NK-92 (cell line): ENCODE results near the gene NINJ1.

Source experiments
- DNase-seq: peaks from one replicate; lab custom pipeline; 2025; ENCODE audit not compliant: unreplicated experiment; lab: John Stamatoyannopoulos, UW

Gene NINJ1

DNA sequence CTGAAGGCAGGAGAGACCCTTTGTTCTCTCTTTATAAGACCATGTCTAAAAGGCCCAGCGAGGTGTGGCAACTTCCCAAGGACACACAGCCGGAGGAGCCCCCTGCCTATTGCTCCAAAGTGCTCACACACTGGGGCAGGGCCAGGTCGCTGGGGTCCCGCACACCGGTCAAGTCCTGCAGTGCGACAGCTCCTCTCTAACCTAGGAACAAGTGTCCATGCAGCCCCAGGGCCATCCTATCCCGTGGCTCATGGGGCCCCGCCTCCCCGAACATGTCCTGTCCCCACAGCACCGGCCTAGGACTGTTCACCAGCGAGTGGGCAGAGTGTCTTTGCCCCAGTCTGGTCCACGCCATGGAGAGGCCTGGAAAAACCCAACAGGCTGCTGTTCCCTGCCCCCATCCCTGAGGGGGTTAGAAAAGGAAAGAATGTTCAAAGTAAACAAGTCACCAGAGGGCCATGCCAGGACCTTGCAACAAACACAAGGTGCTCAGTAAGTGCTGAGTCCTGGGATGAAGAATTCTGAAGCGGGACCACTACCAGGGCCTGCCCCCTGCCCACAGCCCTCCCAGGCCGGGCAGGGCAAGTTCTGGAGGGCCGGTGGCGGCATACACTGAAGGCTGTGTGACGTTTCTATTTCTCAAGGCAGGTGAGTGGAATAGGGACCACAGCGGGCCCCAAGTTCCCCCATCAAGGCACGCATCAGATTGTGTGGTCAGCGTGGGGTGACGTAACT is 938 bp downstream of the NINJ1 start:
- DNase-seq: no peak

DNA sequence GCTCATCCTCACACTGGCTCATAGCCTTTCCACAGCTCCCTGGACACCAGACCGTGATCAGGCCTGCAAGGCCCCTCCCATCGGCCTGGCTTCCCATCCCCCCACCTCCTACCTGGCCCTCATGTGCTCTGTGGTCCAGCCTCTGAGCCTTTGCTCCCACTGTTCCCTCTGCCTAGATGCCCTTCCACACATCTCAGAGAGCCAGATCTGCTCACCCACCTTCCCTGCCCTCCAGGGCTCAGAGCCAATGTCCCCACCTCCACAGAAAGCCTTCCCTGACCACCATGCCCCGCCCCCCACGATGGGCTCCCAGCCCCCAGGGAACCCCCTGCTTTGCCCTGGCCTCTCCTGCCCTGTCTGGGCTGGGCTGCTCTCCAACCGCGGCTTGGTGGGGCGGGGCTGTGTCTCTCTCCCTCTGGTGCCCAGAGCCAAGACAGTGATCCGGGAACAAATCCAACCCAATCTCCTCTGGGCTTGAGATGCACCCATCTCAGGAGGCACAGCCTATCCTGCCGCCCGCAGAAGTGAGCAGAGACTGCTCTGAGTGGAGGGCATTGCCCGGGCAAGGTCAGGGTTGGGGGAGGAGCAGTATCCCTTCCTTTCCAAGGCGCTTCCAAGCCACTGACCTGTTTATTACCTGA is 1.6 kb downstream of the NINJ1 start:
- DNase-seq: no peak

DNA sequence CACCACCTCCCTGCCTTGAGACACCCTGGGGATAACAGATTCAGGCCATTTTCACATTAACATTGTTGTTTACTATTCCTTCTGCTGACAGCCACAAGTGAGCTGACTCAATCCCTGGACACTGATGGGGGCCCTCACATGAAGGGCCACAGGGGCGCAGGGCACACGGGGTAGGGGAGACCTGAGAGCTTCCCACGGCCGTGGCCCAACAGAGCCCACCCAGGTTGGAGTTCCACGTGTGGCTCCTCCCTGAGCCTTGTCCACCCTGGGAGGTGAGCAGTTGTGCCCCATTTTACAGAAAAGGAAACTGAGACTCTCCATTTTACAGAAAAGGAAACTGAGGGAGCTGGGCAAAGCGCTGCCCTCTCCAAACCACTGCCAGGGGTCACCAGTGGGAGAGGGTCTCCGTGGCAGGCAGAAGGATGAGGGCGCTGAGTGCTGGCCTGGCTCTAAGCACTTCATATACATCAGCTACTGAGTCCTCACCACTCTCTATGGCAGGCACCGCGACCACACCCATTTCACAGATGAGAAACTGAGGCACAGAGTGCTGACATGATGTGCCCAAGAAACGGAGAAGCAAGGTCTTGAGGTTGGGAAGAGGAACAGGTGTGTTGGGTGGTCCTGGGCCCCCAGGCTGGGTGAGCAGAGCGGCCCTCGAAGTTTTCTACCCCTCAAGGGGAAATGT is 2.3 kb downstream of the NINJ1 start:
- DNase-seq: no peak

DNA sequence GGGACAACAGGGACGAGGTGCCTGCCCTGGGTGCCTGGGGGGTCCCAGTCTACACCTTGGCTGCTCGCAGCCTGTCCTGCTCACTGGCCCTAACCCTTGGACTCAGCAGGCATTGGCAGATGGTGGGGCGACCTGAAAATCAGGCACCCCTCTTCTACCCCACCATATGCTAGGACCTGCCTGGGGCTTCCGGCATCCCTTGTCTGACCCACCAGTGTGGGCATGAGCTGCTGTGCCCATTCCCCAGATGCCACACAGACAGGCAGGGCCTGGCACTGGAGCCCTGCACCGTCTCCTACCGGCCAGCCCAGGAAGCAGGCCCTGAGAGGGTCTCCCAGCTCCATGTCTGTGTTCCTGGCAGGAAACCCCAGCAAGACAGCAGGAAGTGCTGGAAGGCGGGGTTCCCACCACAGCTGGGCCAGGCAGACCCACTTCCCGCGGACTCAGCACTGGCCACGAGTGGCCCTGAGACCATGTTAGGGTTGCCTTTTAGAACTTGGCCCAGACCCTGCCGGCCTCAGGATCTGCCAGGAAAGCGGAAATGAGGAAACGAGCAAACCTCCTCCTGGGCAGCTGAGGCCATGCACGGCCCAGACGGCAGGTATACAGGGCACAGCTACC is 3.1 kb downstream of the NINJ1 start:
- no peak for DNase-seq

DNA sequence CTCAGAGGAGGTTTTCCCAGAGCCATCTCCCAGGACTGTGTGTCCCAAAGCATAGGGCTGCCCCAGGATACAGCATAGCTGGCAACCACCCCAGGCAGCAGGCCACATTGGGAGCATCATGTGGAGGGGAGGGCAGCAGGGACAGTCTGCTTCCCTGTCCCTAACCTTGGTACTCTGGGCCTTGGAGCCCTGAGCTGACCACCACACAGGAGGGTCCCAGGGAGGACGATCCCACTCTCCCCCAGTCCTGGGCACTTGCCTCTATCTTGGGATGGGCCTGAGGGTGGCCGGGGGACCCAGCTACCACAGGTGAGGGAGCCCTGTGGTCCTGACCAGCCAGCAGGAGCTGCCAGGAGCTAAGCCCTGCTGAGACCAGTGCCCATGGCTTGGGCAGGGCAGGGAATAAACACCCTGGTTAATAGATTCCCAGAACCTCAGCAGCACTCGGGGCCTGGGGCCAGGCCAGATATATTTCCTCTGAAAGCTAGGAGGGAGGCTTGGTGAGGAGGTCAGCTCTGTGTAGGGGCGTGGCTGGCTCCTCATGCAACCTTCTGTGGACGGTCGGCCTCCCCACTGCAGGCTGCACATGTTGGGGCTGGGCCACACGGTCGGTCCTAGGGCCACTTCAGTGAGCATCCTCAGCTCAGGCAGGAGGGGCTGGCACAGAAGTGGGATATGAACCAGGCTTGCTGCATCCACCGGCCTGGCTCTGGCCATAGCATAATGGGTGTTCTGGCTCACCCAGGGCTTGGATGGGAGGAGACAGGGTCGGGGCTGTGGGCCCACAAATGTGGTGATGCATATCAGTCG is 4.2 kb downstream of the NINJ1 start:
- DNase-seq: no peak

DNA sequence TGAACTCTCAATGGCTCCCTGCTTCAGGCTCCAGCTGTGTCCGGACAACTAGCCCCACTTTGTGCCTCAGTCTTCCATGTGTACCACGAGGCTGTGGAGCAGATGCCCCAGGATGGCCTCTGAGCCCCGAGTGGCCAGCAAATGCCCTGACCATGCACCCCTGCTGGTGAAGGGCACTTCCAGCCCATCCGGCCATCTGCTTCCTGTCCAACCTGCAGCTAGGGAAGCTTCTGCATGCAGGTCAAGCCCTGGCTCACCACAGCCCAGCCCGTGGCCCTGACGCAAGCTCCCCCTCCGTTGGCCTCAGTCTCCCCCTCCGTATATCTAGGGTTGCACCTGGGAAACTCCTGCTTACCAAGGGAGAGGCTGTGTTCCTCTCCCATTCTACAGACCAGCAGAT is 4.8 kb downstream of the NINJ1 start:
- DNase-seq: no peak

DNA sequence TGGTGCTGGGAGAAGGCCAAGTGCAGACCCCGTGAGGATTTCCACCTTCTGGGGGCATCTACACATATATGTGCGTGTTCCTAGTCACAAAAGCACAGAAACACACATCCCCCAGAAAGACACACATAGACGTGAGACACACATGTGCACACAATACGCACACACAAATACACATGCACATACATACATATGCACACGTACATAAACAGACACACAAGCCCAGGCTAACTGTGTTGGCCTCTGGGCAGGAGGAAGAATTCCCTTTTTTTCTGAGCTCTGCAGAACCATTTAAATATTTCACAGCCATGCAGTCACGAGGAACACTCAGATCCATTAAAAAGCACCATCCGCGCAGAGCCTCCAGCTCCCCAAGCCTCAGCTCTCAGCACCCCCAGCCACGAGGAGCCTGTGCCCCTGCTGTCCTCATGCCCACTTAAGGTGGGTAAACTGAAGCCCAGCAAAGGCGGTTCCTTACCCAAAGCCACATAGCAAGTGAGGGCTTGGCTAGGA is 5.3 kb downstream of the NINJ1 start:
- DNase-seq: no peak

DNA sequence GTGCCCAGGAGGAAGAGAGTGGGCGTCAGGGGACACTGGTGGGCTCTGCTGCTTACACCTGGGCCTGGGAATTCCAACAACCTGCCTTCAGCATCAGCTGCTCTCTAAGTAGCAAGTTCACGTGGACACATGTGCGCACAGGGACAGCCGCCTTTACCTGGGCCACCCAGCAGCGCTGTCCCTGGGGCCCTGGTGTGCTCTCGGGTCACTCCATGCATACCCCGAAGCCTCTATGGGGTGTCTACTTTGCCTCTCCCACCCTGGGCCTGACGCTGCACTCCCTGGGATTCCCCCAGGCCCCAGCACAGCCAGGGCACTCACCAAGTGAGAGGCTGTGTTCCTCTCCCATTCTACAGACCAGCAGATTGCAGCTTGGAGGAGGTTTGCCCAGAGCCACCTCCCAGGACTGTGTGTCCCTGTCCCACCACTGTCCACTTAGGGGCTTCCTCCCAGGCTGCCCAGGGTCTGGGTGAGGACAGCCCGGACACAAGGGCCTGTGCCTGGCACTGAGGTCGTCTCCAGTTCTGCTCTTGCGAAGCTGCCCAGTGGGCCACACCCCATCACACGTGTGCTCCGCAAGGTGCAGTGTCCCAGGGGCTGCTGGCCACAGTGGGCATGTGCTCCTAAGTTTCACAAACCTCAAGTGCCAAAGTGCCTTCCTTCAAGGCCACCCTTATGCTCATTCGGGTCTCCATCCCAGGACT is 5.9 kb downstream of the NINJ1 start:
- DNase-seq: no peak

DNA sequence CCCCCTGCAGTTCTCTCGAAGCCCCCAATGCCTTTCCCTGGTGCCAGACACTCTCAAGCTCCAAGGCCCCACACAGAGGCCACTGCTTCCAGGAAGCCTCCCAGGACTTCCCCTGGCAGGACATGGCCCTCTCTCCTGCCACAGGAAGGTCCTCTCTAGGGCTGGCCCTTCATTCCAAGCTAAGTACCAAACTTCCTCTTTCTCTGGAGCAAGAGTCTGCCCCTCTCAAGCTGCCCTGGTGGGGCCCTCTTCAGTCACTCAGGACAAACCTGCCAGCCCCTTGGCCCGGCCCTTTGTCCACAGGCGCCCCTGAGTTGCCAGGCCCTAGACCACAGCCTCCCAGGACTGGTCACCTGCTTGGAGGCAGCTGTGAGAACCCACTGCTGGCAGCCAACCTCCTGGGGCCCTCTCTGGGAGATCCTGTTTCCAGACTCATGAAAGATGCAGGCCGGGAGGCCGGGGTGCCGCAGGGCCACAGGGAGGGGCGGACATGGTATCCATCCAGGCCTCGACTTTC is 6.6 kb downstream of the NINJ1 start:
- DNase-seq: no peak

DNA sequence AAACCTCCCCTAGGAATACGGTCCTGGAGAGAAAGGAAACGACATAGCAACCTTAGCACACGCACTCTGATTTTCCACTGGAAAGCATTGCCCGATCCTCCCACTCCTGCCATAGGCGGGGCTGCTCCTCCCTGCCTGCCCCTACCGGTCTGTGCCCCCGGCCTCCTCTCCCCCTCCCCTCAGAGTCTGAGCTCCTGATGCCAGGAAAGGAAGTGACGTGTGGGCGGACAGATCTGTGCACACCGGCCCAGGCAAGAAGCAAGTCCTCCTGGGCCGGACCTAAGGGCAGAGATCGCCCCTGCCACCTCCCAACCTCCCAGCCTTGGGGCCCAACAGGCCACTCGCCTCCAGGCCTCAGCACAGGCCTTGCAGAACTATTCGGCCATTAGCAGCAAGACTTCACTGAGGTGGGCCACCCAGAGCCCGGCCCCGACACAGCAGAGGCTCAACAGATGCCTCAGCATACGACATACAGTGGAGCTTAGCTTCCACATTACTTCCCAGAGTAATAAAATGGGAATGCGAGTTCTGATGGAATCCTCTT is 7.2 kb downstream of the NINJ1 start:
- no peak for DNase-seq

DNA sequence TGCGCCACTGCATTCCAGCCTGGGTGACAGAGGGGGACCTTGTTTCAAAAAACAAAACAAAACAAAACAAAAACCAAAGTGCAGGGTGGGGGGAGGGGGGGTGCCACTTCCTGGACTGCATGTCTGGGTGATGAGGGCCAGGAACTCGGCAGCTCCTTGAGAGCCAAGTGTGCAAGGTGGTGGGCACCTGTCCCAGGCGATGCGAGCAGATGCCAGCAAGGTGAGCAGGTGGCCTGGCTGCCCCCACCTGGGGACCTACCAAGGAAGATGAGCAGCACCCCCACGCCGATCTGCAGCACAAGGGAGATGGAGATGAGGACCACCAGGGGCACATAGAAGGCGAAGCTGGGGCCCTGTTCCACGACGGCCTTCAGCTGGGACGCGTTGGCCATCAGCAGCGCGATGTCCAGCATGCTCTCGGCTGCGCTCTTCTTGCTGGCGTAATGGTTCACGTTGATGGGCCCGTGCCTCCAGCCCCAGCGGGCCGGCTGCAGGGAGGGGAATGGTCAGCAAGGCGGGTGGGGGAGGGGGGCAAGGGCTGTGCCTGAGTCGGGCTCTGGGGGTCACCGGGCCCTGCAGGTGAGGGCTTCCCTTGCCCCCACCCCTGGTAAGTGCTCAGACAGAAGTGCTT is 7.8 kb downstream of the NINJ1 start:
- DNase-seq: no peak

DNA sequence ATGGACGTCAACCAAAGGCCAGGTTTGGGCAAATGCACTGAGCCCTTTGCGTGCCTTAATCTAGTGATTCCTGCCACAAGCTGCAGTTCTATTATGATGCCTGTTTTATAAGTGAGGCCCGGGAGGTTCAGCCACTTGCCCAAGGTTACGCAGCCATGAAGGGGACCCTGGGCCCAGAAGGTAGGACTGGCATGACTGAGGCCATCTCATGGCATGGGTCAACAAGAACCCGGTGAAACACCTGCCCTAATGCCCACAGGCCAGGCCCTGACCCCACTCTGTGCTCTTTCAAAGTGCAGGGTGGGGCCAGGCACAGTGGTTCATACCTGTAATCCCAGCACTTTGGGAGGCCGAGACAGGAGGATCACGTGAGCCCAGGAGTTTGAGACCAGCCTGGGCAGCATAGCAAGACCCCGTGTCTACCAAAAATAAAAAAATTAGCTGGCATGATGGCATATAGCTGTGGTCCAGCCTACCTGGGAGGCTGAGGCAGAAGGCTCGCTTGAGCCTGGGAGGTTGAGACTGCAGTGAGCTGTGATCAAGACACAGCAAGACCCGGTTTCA is 8.6 kb downstream of the NINJ1 start:
- no peak for DNase-seq

DNA sequence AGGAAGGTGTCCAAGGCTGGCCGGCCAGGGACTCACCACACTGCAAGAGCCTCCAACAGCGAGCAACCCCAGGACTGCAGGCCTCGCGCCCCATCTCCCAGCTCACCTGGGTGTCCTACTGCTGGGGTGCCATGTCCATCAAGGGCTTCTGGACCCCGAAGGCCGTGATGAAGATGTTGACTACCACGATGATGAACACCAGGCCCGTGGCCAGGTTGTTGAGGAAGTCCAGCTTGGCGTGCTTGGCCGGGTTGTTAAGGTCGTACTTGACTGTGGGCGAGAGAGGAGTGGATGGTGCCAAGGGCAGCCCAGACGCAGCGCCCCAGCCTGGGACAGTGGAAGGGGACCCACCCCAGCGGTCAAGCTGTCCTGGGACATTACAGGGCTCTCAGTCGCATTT is 9.3 kb downstream of the NINJ1 start:
- no peak for DNase-seq

DNA sequence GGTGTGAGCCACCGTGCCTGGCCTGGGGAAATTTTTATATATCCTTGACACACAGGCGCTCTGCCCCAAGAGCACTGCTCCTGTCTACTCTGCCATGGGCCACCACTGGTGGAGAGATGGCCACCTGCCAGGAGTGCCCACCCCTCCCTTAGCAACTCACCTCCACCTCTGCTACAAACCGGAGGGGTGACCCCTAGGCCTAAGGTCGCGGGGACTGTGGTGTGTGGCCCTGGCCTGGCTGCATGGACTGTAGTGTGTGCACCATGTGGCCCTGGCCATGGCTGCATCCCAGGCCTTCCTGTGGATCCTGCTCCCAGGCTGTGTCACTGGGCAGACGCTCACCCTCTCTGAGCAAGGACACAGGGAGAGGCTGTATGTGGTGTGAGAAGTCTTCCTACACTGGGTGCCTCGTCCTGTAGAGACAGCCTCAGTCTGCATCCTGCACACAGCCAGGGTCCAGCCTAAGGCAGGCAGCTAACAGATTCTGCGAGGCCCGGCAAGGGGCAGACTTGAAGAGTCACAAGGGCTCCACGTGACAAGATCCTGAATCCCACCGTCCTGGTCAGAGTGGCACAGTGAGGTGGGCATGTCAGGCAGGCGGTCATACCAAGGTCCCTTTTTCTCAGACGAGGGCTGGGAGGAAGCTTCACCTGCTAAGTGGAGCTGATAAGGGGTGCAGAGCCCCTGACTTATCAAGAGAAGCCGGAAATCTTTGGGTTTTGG is 10.3 kb downstream of the NINJ1 start:
- no peak for DNase-seq

DNA sequence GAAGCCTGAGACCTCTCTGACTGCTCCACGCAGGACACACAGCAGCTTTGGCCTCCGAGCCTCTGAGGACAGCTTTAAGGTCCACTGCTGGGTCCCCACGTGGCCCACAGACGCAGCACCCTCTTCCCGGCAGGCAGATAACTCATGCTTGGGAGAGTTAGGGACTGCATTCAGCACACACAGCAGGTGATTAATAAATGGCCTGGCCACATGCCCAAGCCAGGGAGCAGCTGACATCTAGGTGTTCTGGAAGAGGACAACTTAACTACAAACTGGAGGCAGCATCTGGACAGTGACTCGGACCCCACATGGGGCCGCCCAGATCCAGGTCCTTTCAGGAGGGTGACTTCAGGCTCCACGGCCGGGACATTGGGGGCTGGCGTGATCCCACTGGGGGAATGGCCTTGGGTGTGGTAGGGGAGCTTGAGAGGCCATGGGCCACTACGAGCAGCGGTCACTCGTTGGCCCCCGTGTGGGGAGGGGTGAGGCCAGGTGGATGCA is 11.3 kb downstream of the NINJ1 start:
- no peak for DNase-seq

DNA sequence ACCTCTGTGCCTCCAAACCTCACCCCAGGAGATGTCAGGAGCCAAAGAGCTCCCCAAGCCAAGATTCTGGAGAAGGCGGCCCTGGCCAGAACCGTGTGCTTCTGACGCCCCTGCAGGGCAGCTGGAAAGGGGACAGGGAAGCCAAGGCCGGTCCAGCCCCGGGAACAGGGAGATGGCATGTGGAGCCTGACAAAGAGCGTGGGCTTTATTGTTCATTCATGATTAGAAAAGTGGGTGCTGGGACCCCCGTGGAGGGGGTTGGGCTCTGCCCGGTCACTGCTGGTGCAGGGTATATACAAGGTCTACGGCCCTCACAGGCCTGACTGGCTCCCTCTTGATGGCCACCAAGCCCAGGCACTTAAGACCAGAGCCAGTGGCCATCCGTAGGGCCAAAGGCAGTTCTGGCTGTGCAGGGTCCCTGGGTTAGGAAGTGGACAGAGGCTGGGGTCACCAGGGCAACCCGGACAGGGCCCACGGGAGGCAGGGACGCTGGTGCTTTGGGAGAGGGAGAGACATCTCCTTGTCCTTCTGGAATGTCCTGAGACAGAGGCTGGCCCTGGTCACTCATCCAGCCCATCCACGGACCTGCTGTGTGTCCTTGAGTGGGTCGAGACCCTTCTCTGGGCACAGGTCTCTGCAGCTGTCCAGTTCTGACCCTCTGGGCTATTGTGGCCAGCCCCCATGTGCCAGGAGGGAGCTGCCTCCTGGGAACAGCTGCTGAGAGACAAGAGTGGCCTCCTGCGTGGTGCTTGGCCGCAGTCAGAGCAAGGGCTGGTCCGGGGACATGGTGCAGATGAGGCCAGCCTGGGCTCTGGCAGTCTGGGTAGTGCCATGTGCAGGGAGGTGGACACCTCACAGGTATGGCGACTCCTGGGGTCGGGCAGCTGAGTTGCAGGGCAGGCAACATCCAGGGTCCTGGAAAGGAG is 12.5 kb downstream of the NINJ1 start:
- DNase-seq: no peak

DNA sequence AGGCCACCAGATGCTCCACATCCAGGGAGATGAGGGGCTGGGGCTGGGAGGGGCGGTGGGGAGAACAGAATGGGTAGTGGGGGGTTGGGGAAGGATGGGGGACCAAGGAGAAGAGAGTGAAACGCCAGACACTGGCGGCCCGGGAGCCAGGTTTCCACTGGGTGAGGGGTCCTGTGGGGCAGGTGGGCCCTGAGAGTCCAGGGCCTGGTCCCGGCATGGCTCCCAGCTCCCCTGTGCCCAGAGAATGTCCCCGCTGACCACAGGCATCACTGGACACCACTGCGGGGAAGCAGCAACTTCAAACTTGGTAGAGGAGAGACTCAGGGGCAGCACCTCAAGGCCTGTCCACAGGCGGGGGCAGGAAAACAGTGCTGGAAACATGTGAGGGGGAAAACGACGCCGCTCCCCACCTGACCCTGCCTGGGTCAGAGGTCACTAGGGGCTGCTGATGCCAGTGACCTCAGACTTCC is 13.2 kb downstream of the NINJ1 start:
- no peak for DNase-seq
